WI38 (cell line): Measurements from ENCODE around the gene METTL23.
"Not testable (repeated sequence)": the region's sequence is repeated elsewhere in the genome, so short reads cannot be mapped to it uniquely, and the experiment has no call there.

Experiments
- H3K4me3 ChIP-seq: 2 replicates; pipeline ENCODE4 v1.5.1; 2011; ENCODE audit warnings: low read depth, mild to moderate bottlenecking, control low read depth, low read length
- TF ChIP-seq, protein P1 (sequence below): IDR thresholded peaks from 2 replicates; pipeline ENCODE4 v1.5.1; 2012; ENCODE audit warnings: low read depth, mild to moderate bottlenecking, control low read depth, low read length

METTL23 gene

DNA sequence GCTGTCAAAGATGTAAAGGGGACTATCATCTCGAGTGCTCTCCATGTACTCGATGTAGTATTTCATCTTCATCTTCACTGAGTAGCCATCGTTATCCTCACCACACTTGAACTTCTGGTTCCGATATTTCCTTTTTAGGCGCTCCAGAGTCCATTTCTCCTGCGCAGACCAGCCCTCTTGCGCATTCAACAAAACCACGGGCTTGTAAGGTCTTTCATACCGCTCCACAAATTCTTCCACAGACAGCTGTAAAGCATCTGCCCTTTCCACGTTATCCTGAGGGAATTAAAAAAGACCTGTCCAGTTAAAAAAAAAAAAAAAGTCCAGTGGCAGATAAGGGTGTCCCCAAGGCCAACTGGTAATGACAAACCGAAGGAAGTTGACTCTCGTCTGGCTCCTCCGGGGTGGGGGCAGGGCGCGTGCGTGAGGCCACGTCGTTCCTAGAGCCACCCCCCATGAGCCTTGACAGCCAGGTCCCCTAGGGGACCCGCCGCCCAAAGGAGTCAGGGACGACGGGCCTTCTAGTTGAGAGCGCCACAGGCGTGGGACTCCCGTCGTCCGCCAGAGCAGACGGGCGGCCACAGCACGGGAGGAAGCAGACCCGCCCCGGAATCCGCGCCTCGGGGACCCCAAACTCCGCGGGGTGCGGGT, 934 bp upstream of the METTL23 start:
- TF ChIP-seq, protein P1, sequence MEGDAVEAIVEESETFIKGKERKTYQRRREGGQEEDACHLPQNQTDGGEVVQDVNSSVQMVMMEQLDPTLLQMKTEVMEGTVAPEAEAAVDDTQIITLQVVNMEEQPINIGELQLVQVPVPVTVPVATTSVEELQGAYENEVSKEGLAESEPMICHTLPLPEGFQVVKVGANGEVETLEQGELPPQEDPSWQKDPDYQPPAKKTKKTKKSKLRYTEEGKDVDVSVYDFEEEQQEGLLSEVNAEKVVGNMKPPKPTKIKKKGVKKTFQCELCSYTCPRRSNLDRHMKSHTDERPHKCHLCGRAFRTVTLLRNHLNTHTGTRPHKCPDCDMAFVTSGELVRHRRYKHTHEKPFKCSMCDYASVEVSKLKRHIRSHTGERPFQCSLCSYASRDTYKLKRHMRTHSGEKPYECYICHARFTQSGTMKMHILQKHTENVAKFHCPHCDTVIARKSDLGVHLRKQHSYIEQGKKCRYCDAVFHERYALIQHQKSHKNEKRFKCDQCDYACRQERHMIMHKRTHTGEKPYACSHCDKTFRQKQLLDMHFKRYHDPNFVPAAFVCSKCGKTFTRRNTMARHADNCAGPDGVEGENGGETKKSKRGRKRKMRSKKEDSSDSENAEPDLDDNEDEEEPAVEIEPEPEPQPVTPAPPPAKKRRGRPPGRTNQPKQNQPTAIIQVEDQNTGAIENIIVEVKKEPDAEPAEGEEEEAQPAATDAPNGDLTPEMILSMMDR = no peak
- peak overlapping the region; percentile 61 for H3K4me3 ChIP-seq

DNA sequence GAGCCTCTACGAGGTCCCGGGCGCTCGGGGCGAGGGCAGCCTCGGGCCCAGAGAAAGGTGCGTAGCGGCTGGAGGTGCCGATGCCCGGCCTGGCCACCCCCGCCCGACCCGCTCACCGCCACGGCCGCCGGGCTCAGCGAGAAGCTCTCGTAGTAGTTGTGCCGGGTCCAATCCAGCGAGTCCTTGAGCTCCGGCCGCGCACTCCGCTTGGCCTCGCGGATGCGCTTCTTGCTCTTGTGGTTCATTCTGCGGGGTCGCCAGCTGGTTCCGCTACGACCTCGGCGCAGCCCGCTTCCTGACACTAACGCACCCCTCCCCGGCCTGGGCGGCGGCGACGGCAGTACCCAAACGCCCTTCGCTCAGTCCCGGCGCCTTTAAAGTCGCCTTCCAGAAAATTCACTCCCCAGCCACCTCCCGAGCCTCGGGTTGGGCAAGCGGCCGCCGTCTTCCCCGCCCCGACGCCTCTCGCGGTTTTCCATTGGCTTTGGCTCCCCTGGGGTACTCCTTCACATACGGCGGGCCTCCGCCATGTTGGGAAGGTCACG, 336 bp upstream of the METTL23 start, which contains the start of gene JMJD6:
JMJD6 (minus strand) TSS at position 376 of the 545 bp plus-strand sequence; CDS start at position 245, 131 bp downstream.
- TF ChIP-seq, protein P1 = no peak

DNA sequence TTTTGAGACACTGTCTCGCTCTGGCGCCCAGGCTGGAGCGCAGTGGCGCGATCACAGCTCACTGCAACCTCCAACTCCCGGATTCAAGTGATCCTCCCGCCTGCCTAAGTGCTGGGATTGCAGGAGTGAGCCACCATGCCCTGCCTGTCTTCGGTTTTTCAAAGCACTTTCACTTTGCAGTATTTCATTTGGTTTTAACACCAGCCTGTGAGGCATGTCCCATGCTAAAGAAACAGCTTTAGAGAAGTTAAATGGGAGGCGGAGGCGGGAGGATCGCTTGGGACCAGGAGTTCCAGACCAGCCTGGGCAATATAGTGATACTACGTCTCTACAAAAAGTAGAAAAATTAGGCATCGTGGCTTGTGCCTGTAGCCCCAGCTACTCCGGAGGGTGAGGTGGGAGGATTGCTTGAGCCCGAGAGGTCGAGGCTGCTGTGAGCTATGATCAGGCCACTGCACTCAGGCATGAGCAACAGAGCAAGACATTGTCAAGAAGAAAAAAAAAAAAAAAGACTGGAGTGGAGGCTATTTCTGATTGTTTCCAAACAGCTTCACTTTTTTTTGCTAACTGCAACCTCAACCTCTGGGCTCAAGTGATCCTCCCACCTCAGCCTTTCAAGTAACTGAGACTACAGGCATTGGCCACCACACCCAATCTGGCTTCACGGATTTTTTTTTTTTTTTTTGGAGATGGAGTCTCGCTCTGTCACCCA, 1.3 kb downstream of the METTL23 start:
- TF ChIP-seq, protein P1 = no peak
- peak overlapping the region; percentile 61 for H3K4me3 ChIP-seq

More for the DNA sequence above, 336 bp upstream of the METTL23 start, which contains the start of gene JMJD6:
- H3K4me3 ChIP-seq = peak within 1 kb of the TSS; percentile 61

DNA sequence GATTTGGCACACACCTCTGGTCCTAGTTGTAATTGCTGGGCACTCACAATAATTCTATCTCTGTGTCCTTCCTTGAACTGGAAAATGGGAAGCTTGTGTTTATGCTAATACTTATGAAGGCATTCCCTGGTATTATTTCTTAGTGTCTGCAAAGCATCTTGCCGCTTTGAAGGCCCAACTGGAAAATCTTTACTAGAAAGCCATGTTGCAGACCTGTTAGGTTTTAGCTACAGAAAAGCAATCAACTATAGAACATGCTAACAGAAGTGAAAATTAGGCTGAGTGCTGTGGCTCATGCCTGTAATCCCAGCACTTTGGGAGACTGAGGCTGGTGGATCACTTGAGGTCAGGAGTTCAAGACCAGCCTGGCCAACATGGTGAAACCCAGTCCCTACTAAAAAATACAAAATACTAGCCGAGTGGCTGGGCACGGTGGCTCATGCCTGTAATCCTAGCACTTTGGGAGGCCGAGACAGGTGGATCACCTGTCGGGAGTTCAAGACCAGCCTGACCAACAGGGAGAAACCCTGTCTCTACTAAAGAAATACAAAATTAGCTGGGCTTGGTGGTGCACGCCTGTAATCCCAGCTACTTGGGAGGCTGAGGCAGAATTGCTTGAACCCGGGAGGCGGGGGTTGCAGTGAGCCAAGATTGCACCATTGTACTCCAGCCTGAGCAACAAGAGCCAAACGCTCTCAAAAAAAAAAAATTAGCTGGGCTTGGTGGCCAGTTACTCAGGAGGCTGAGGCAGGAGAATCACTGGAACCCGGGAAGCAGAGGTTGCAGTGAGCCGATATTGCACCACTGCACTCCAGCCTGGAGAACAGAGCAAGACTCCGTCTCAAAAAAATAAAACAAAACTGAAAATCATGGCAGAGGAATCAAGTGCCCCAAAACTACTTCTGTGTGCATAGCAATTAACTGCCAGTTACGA, 5.4 kb downstream of the METTL23 start:
- not testable (repeated sequence) for H3K4me3 ChIP-seq

DNA sequence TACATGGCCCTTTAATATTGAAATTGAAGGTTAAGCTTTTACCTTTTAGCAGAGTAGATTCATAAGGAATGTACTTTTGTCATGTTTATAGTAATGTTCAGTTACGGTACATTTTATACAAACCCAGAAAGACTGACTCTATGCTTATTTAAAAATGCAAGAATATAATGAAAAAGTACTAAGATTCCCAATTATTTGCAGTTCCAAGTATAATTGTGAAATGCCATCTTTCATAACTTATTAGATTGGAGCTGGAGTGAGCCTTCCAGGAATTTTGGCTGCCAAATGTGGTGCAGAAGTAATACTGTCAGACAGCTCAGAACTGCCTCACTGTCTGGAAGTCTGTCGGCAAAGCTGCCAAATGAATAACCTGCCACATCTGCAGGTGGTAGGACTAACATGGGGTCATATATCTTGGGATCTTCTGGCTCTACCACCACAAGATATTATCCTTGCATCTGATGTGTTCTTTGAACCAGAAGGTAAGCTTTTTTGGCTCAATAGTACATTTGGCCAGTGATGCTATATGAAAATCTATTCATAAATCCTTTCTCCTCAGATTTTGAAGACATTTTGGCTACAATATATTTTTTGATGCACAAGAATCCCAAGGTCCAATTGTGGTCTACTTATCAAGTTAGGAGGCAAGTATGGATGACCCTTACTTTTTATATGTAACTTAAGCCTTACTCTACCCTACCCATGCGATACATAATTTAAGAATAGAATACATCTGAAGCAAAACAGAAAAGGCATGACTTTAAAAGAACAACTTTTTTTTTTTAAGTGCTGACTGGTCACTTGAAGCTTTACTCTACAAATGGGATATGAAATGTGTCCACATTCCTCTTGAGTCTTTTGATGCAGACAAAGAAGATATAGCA, 6.3 kb downstream of the METTL23 start:
- no peak overlapping the region for H3K4me3 ChIP-seq
- TF ChIP-seq, protein P1 = no peak

DNA sequence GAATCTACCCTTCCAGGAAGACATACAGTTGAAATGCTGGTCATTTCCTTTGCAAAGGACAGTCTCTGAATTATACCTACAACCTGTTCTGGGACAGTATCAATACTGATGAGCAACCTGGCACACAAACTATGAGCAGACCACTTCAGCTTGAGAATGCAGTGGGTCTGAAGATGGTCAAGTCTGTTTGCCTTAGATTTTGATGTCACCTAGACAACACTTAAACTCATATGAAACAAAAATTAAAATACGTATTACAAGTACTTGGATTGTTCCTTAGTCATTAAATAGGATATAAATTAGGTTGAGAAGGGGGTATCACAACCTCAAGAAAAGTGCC, 6.9 kb downstream of the METTL23 start:
- H3K4me3 ChIP-seq = no peak overlapping the region; the same call in 1 of the 2 replicates

More for the DNA sequence above, 6.9 kb downstream of the METTL23 start:
- TF ChIP-seq, protein P1 = no peak
